Left renal pelvis (tissue), 4 donors: ENCODE results near the gene LMAN2L. TPM values are rescaled to one million over a fixed set of nuclear protein-coding genes. Genes with fewer than 3 reads are reported as not detected.

Experiments
- DNase-seq, 4 donors: peaks; one replicate each; pipeline ENCODE4 v3.0.0-alpha.2; 2013; ENCODE audit warnings: low read depth in 4 of 4, low spot score in 3 of 4
- polyA plus RNA-seq, 4 donors: library from polyadenylated mRNA; unstranded; fragments of 120-200 nt; gene quantifications; one replicate each; pipeline ENCODE4 v1.2.1, GENCODE V29; 2013; ENCODE audit not compliant: insufficient read length in 4 of 4

LMAN2L gene
- polyA plus RNA-seq, 4 donors = 35.9 to 53.4 (median 49.7) TPM

GRCh38 chr2:96760986-96761832 lies 21.3 kb upstream of the LMAN2L start:
- no peak for DNase-seq

GRCh38 chr2:96760036-96760985 lies 20.4 kb upstream of the LMAN2L start, which contains the start of gene CNNM4:
Gene CNNM4 (plus strand): TSS chr2:96760902. CDS start chr2:96761000, 98 bp downstream.
- DNase-seq = peak; percentile 81 to 90 (median 84)

- no peak for DNase-seq
These were observed 19.7 kb upstream of the LMAN2L start for GRCh38 chr2:96759548-96759947.

- no peak for DNase-seq
These were observed 19.1 kb upstream of the LMAN2L start for GRCh38 chr2:96758987-96759386.

GRCh38 chr2:96757477-96757860 lies 17.6 kb upstream of the LMAN2L start:
- DNase-seq = no peak

GRCh38 chr2:96756788-96757476 lies 17.1 kb upstream of the LMAN2L start:
- no peak for DNase-seq

GRCh38 chr2:96754317-96754716 lies 14.5 kb upstream of the LMAN2L start:
- DNase-seq = no peak

GRCh38 chr2:96753661-96754282 lies 13.9 kb upstream of the LMAN2L start:
- no peak for DNase-seq

GRCh38 chr2:96751800-96752199 lies 11.9 kb upstream of the LMAN2L start:
- no peak for DNase-seq

- no peak for DNase-seq
These were observed 7.3 kb upstream of the LMAN2L start for GRCh38 chr2:96747061-96747617.

GRCh38 chr2:96739076-96739632 lies 710 bp downstream of the LMAN2L start:
- no peak for DNase-seq

GRCh38 chr2:96737831-96738230 lies 2.0 kb downstream of the LMAN2L start:
- no peak for DNase-seq

- no peak for DNase-seq
These were observed 2.6 kb downstream of the LMAN2L start for GRCh38 chr2:96737251-96737650.

GRCh38 chr2:96734880-96735583 lies 4.8 kb downstream of the LMAN2L start:
- DNase-seq = peak in 1 of 4 donors; percentile 14

GRCh38 chr2:96733931-96734330 lies 5.9 kb downstream of the LMAN2L start:
- DNase-seq = no peak

GRCh38 chr2:96730212-96730611 lies 9.7 kb downstream of the LMAN2L start:
- DNase-seq = no peak

GRCh38 chr2:96729748-96730147 lies 10.1 kb downstream of the LMAN2L start:
- DNase-seq = no peak

GRCh38 chr2:96727431-96727830 lies 12.4 kb downstream of the LMAN2L start:
- DNase-seq = no peak

- no peak for DNase-seq
These were observed 13.7 kb downstream of the LMAN2L start for GRCh38 chr2:96726131-96726530.
